Uterus (tissue), 2 donors: ENCODE results near the gene PAQR7.

ENCODE experiments used
- CTCF ChIP-seq, 4 experiments: fragments of 200-600 bp in 2 of 4; fragments of 450-650 bp in 2 of 4; sonication (generic) in 2 of 4; IDR thresholded peaks; one replicate each; pipeline ENCODE4 v1.5.1; 2016 to 2019; ENCODE audit warnings: antibody characterized with exemption in 4 of 4, mild to moderate bottlenecking in 2 of 4, moderate library complexity in 1 of 4
- POLR2A ChIP-seq, 2 donors: fragments of 450-650 bp; IDR thresholded peaks; one replicate each; pipeline ENCODE4 v1.6.1; 2016; ENCODE audit warnings: antibody characterized with exemption in 2 of 2, mild to moderate bottlenecking in 1 of 2, moderate library complexity in 1 of 2

GRCh38 chr1:25828491-25828890 is 47.0 kb downstream of the PAQR7 start:
- TF ChIP-seq CTCF (IDR thresholded peaks at IDR 0.05) (no peak), POLR2A (IDR thresholded peaks at IDR 0.05) (no peak)
